GM21515 (cell line): ENCODE measurements around the gene ELL.
"Not testable (repeated sequence)": the region's sequence is repeated elsewhere in the genome, so short reads cannot be mapped to it uniquely, and the experiment has no call there.

Experiments
- ATAC-seq: cut with Tn5 transposase; IDR thresholded peaks from one replicate; pipeline ENCODE4 v1.9.1; 2021; ENCODE audit not compliant: unreplicated experiment

The ELL gene

GRCh38 chr19:18521692-18522123, at the start of gene ELL:
TSS of gene ELL (minus strand) at chr19:18522070. CDS start at chr19:18522055, 15 bp downstream.
- ATAC-seq = peak; percentile 8

- ATAC-seq = no peak
These were observed 46.5 kb upstream of the ELL start for GRCh38 chr19:18568367-18568766.

GRCh38 chr19:18566953-18567352, 45.1 kb upstream of the ELL start:
- ATAC-seq = no peak

GRCh38 chr19:18562086-18562485, 40.2 kb upstream of the ELL start:
- ATAC-seq = no peak

- no peak for ATAC-seq
These were observed 37.8 kb upstream of the ELL start for GRCh38 chr19:18559685-18560084.

GRCh38 chr19:18558604-18559003, 36.7 kb upstream of the ELL start:
- ATAC-seq = no peak

- no peak for ATAC-seq
These were observed 36.3 kb upstream of the ELL start for GRCh38 chr19:18558202-18558555.

GRCh38 chr19:18557411-18558201, 35.7 kb upstream of the ELL start, which contains the start of gene KXD1:
TSS of gene KXD1 (plus strand) at chr19:18557870. CDS start at chr19:18562057, 4,187 bp downstream.
- ATAC-seq = peak; percentile 88

- no peak for ATAC-seq
These were observed 29.8 kb upstream of the ELL start for GRCh38 chr19:18551631-18552030.

GRCh38 chr19:18543814-18544475, 22.1 kb upstream of the ELL start:
- ATAC-seq = peak; percentile 47

GRCh38 chr19:18542941-18543813, 21.3 kb upstream of the ELL start, which contains the start of gene FKBP8:
TSS of gene FKBP8 (minus strand) at chr19:18543573. CDS start at chr19:18541970, 1,603 bp downstream.
- ATAC-seq = peak; percentile 89

- ATAC-seq = no peak
These were observed 20.4 kb upstream of the ELL start for GRCh38 chr19:18541992-18542940.

GRCh38 chr19:18541258-18541991, 19.6 kb upstream of the ELL start:
- no peak for ATAC-seq

- ATAC-seq = not testable (repeated sequence)
These were observed 18.3 kb upstream of the ELL start for GRCh38 chr19:18540200-18540599.

GRCh38 chr19:18539372-18539771, 17.5 kb upstream of the ELL start:
- no peak for ATAC-seq

GRCh38 chr19:18538115-18538514, 16.2 kb upstream of the ELL start:
- ATAC-seq = no peak

- ATAC-seq = no peak
These were observed 15.6 kb upstream of the ELL start for GRCh38 chr19:18537431-18537830.

GRCh38 chr19:18536475-18536874, 14.6 kb upstream of the ELL start:
- ATAC-seq = no peak

GRCh38 chr19:18533058-18533457, 11.2 kb upstream of the ELL start:
- ATAC-seq = no peak
